OCI-LY7 (cell line): Measurements from ENCODE around the gene TAF12. TPM values are rescaled to one million over a fixed set of nuclear protein-coding genes. Genes with fewer than 3 reads are reported as not detected.

Experiments used
- BruUV-seq: library from RNA; stranded (reverse); fragments of 400-500 nt; replicated peaks from 2 replicates; lab custom pipeline; 2021; lab: Mats Ljungman, UMichigan
- CTCF ChIA-PET: fragments of 300-600 bp; sonication (Branson Sonifier 250); formaldehyde crosslinking; loops from one replicate; lab custom pipeline; 2022; ENCODE audit warnings: antibody characterized with exemption; ENCODE audit not compliant: unreplicated experiment; lab: Charles Lee
- POLR2A ChIA-PET: fragments of 300-600 bp; sonication (Branson Sonifier 250); formaldehyde crosslinking; loops from one replicate; lab custom pipeline; 2022; ENCODE audit warnings: antibody characterized with exemption; lab: Charles Lee
- DNase-seq: peaks from one replicate; pipeline ENCODE4 v3.0.0-alpha.2; 2015; ENCODE audit warnings: low spot score
- H2AFZ ChIP-seq: fragments of 200-600 bp; sonication (generic), shearing (Covaris generic); 2 replicates; pipeline ENCODE4 v1.6.1; 2014; ENCODE audit warnings: mild to moderate bottlenecking, antibody characterized with exemption, low read length, moderate library complexity
- H3K27ac ChIP-seq: fragments of 200-600 bp; sonication (generic); 2 replicates; pipeline ENCODE4 v1.5.1; 2014; ENCODE audit warnings: mixed run types, low read depth, mild to moderate bottlenecking, moderate library complexity, low read length, inconsistent platforms; ENCODE audit not compliant: poor library complexity, severe bottlenecking
- H3K36me3 ChIP-seq: fragments of 200-600 bp; sonication (generic); 2 replicates; pipeline ENCODE4 v1.6.1; 2014; ENCODE audit warnings: mild to moderate bottlenecking, antibody characterized with exemption, low read length, moderate library complexity, mixed read lengths; ENCODE audit not compliant: insufficient read depth
- H3K4me1 ChIP-seq: fragments of 200-600 bp; sonication (generic); 2 replicates; pipeline ENCODE4 v1.5.1; 2014; ENCODE audit warnings: mild to moderate bottlenecking, low read length; ENCODE audit not compliant: insufficient read depth, poor library complexity, severe bottlenecking
- H3K4me2 ChIP-seq: fragments of 200-600 bp; sonication (generic); 2 replicates; pipeline ENCODE4 v1.6.1; 2014; ENCODE audit warnings: mild to moderate bottlenecking, low read length
- H3K4me3 ChIP-seq: fragments of 200-600 bp; sonication (generic); 2 replicates; pipeline ENCODE4 v1.5.1; 2014; ENCODE audit warnings: mild to moderate bottlenecking, low read depth, low read length; ENCODE audit not compliant: poor library complexity, severe bottlenecking
- H3K79me2 ChIP-seq: fragments of 200-600 bp; sonication (generic); 2 replicates; pipeline ENCODE4 v1.6.1; 2016; ENCODE audit warnings: low read depth, mild to moderate bottlenecking, low read length, moderate library complexity, mixed read lengths; ENCODE audit not compliant: insufficient read depth
- H3K9me2 ChIP-seq: fragments of 200-600 bp; sonication (generic); 2 replicates; pipeline ENCODE4 v1.6.1; 2016; ENCODE audit warnings: mild to moderate bottlenecking, low read length, mixed read lengths; ENCODE audit not compliant: insufficient read depth
- H3K9me3 ChIP-seq: fragments of 200-600 bp; sonication (generic); 2 replicates; pipeline ENCODE4 v1.6.1; 2014; ENCODE audit warnings: mild to moderate bottlenecking, mixed run types, low read length, mixed read lengths
- H4K20me1 ChIP-seq: fragments of 200-600 bp; sonication (generic); 2 replicates; pipeline ENCODE4 v1.6.1; 2014; ENCODE audit warnings: mild to moderate bottlenecking, antibody characterized with exemption, low read length, moderate library complexity, mixed read lengths; ENCODE audit not compliant: insufficient read depth
- CTCF ChIP-seq: fragments of 200-600 bp; sonication (generic); conservative IDR thresholded peaks from 2 replicates; pipeline ENCODE4 v1.5.1; 2014; ENCODE audit warnings: mild to moderate bottlenecking, antibody characterized with exemption, low read length, moderate library complexity, mixed read lengths
- EZH2phosphoT487 ChIP-seq: fragments of 200-600 bp; sonication (generic); IDR thresholded peaks from 2 replicates; pipeline ENCODE4 v1.6.1; 2018; ENCODE audit warnings: low read depth, borderline replicate concordance, mild to moderate bottlenecking, mixed run types, antibody characterized with exemption, low read length, moderate library complexity, mixed read lengths
- intact Hi-C: fragments of 100-400 bp; cut with micrococcal nuclease; formaldehyde crosslinking; loops from one replicate; pipeline ENCODE4 v1.10.0; 2022; ENCODE audit not compliant: unreplicated experiment
- total RNA-seq, 2 experiments: library from RNA; depleted of rRNA in 1 of 2; stranded (reverse); fragments of >200 nt in 1 of 2; shearing (Covaris generic) in 1 of 2; gene quantifications; 2 replicates each; pipeline ENCODE4 v1.2.3, GENCODE V29; 2014 to 2022

The TAF12 gene
- total RNA-seq, 2 experiments from 2014 or later = 31.0 to 32.4 TPM

- H3K4me1 ChIP-seq = peaks cover 13% of the 10 kb centered on the region
- peak; percentile 82 for DNase-seq
- no peaks in the 10 kb centered on the region for H3K9me2 ChIP-seq
- ChIA-PET CTCF (interaction anchor here (0.9 kb wide), 1 partner anchor 26 kb away, joined by 3 read pairs; no protein-coding TSS in a partner anchor), POLR2A (interaction anchor here (0.6 to 2.4 kb wide), 9 partner anchors 9 to 341 kb away, joined by 3 to 30 read pairs (median 3); partner anchors contain the start of genes MED18, TAF12 and YTHDF2)
- H3K4me3 ChIP-seq = peak overlapping the region; percentile 87
- TSS peak; percentile 96 for BruUV-seq
- TF ChIP-seq EZH2phosphoT487 = no peak
- no peak for TF ChIP-seq CTCF
- H3K9me3 ChIP-seq = no peaks in the 10 kb centered on the region
- peak overlapping the region; percentile 93 for H3K27ac ChIP-seq
- H3K36me3 ChIP-seq = no peaks in the 10 kb centered on the region
- H3K4me2 ChIP-seq = peak overlapping the region; percentile 75
- H3K79me2 ChIP-seq = peaks cover 37% of the 10 kb centered on the region
- no peak overlapping the region for H2AFZ ChIP-seq
- H4K20me1 ChIP-seq = no peaks in the 10 kb centered on the region
- intact Hi-C loops = loop anchor here (1.0 kb wide), 2 partner anchors 21 to 68 kb away; partner anchors contain the start of gene RNU11
Observed at GRCh38 chr1:28668956-28669723, 26.3 kb upstream of the TAF12 start.

- Histone ChIP-seq H3K79me2 (peaks cover 31% of the 10 kb centered on the region), H3K27ac (peak within 1 kb of the TSS; percentile 93), H2AFZ (peak within 1 kb of the TSS; percentile 94), H3K4me1 (peaks cover 13% of the 10 kb centered on the region), H3K4me2 (peak within 1 kb of the TSS; percentile 95), H3K9me2 (no peaks in the 10 kb centered on the region), H3K36me3 (no peaks in the 10 kb centered on the region), H3K9me3 (no peaks in the 10 kb centered on the region), H3K4me3 (peak within 1 kb of the TSS; percentile 87), H4K20me1 (no peaks in the 10 kb centered on the region)
- no peak for TF ChIP-seq EZH2phosphoT487
- no peak for TF ChIP-seq CTCF
- peak; percentile 93 for DNase-seq
- ChIA-PET POLR2A (interaction anchor here (0.5 to 2.4 kb wide), 11 partner anchors 13 to 1959 kb away, joined by 3 to 30 read pairs (median 3); partner anchors contain the start of genes MED18, TAF12 and YTHDF2), CTCF (no interaction called here)
- intact Hi-C loops = loop anchor here (1.0 kb wide), 1 partner anchor 20 kb away; the partner anchor contains the start of gene RNU11
- TSS peak; percentile 74 for BruUV-seq
Observed at GRCh38 chr1:28668191-28668955, 25.5 kb upstream of the TAF12 start, which contains the start of gene GMEB1. Gene GMEB1, plus strand, starts transcription at chr1:28668784. Its CDS starts 14,829 bp downstream, at chr1:28683613.
